HG02938 (cell line): Measurements from ENCODE around the gene NR3C1.

ENCODE experiments used
- ATAC-seq: cut with Tn5 transposase; IDR thresholded peaks from one replicate; pipeline ENCODE4 v1.9.1; 2021; ENCODE audit warnings: mild to moderate bottlenecking, moderate library complexity; ENCODE audit not compliant: unreplicated experiment

NR3C1 gene

DNA sequence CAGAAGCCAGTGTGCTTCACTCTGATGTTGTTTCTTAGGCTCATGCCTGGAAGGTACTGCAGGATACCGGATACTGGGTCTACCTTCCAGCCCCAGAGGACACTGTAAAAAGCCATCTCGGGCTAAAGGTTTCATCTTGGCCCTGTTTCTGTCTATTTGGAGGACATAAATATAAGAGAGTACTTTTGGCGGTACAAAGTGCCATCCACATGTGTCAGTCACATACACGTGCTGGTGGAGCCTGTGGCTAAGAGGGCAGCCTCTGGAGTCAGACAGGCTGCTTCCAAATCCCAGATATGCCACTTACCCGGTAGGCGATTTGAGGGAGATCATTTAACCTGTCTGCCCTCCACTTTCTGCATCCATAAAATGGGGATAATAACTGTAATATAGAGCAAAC, 160.4 kb downstream of the NR3C1 start:
- no peak for ATAC-seq

DNA sequence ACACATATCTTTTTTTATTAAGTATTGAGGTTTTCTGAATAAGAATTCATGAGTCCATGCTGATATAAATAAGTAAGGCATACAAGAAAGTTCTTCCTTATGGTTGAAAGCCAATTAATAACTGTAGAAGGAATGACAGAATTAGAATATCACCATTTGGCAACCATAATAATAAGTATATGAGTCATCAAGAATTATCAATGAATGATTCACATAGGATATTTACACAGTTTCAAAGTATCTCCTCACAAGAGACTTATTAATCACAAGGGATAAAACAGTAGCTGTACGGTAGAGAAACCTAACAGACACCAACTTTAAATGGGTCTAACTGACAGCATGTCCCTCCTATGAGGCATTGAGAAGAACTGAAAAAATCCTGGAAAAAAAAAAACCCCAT, 161.6 kb downstream of the NR3C1 start:
- ATAC-seq = no peak

DNA sequence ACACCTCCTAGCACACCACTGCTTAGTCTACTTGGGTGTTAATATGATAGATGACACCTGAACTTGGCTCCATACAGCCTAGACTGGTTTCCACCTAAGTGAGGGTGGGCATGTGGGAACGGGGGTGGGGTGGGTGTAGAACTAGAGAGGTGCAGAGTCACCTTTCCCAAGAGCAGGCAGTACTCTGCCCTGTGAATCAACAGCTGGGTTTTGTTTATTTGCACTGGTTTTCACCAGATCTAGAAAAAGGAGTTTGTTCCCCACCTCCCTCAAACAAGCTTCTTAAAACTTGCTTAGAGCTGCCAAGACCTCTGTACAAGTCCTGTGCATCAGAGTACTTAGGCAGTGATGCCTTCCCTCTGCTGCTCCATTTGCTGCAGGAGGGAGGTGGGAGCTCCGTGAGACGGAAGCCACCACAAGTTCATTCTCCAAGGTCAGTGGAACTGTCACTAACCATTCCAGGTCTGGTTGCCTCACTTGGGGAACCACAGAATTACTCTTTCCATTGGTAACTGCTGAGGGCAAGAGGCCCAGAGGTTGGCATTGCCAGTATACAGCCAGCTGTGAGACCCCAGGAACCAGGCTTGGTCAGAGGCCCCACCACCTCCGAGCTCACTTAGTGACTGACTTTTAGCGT, 163.5 kb downstream of the NR3C1 start:
- ATAC-seq = no peak

DNA sequence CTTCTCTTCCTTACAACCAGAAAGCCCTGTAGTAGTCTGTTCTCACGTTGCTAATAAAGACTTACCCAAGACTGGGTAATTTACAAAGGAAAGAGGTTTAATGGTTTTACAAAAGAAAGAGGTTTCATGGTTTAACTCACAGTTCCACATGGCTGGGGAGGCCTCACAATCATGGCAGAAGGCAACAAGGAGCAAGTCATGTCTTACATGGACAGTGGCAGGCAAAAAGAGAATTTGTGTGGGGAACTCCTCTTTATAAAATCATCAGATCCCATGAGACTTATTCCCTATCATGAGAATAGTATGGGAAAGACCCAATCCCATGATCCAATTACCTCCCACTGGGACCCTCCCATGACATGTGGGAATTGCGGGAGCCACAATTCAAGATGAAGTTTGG, 164.9 kb downstream of the NR3C1 start:
- ATAC-seq = no peak

DNA sequence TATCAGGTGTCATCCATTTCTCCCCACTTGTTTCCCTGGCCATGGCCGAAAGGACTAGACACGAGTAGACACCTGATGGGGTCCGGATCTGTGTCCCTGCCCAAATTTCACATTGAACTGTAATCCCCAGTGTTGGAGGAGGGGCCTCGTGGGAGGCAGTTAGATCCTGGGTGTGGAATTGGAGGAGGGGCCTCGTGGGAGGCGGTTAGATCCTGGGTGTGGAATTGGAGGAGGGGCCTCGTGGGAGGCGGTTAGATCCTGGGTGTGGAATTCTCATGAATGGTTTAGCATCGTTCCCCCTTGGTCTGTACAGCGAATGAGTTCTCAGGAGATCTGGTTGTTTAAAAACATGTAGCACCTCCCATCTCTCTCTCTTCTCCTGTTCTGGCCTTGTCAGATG, 165.8 kb downstream of the NR3C1 start:
- no peak for ATAC-seq

DNA sequence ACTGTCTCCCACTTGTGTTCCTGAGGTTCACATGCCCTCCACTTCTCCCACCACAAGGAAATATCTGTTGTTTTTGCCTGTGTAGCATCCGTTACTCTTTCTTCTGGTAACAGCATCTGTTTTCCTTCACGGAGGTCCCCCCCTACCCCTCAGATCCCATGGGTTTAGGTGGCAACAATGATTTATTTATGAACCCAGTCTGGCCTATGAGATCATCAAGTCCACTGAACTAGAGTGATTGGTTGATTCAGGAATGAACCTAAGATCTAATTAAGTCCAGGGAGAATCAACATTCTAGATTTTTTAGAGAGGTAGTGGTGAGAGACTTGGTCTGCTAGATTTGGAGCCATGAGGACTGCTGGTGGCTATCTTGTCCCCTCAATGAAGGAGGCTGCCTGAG, 166.8 kb downstream of the NR3C1 start:
- ATAC-seq = no peak

DNA sequence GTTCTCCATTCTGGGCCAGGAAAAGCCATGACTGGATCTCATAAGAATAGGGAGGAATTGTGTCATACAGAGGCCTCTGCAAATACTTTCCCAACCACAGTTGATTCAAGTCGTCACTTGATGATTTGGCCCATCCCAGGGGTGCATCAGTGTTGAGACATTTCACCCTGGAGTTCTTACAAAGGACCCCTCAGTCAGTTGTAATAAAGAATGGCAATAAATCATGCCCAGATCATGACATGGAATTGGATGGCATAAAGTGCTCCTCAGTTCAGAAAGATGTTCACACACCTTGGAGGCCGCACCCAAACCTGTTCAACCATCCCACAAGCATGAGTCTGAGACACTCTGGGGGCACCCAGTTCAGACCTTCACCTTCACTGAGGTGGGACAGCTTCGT, 168.1 kb downstream of the NR3C1 start:
- ATAC-seq = no peak

DNA sequence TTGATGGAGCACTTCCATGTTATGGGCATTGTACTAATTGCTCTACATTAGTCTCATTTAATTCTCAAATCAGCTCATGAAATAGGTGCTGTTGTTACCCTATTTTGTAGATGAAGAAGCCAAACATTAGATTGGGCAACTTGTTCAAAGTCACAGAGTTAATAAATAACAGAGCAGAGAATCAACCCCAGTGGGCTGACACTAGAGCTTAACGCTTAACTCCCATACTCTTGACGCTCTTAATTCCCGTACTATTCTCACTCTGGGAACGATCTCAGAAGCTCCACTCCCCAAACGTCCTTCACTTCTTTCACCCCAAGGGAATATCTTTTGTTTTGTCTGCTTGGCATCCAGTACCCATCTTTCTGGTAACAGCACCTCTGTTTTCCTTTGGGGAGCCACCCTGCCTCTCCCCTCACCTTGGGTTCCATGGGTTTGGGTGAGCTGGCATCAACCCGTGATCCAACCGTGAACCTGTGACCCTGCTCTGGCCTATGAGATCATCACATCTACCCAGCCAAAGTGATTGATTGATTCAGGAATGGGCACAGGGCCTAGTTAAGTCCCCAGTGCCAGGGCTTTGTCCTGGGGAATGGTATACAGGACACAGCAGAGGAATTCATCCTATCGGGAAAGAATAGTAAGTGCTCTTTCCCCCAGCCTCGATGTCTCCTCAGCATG, 169.2 kb downstream of the NR3C1 start:
- no peak for ATAC-seq

DNA sequence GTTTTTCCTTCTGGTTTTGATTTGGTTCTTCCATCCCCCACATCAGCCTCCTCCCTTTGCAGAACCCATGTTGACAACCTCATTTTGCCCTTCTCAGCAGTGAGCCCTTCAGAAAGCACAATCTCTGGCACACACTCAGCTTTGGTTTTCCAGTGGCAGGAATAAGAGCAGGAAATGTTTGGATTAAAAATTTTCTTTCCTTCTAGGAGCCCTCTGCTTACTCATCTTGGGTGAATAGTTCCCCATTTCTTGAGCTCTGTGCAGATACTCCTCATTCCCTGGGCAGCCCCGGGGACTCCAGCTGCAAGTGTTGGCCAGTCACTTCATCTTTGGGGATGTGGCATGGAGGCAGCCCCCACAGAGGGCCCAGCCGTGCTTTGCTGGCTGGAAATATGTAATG, 170.5 kb downstream of the NR3C1 start:
- no peak for ATAC-seq

DNA sequence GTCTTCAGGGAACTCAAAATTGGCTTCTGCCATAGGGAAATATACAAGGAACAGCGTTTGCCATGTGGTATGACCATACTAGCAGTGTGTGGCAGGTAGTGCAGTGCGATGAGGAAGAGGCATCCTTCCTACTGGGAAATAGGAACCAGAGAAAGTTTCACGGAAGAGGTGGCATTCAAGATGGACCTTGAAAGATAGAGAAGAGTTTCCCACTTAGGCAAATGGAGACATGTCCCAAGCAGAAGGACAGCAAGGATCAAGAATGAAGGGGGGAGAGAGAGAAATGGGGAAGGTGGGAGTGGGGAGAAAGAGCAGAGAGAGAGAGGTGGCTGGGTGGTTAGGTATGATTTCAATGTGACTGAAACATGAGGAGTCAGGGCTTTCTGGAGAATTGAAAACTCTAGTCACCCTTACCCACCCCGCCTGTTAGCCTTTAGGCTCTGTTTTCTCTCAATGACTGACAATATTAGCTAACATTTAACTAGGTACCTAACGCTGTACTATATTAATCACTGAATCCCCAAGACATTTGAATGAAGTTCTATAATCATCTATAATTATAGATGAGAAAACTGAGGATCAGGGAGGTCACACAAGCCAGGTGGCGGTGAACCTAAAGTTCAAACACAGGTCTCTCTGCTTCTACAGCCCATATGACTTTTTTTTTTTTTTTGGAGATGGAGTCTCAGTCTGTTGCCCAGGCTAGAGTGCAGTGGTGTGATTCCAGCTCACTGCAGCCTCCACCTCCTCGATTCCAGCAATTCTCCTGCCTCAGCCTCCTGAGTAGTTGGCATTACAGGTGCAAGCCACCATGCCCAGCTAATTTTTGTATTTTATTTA, 171.3 kb downstream of the NR3C1 start:
- ATAC-seq = peak; percentile 33

DNA sequence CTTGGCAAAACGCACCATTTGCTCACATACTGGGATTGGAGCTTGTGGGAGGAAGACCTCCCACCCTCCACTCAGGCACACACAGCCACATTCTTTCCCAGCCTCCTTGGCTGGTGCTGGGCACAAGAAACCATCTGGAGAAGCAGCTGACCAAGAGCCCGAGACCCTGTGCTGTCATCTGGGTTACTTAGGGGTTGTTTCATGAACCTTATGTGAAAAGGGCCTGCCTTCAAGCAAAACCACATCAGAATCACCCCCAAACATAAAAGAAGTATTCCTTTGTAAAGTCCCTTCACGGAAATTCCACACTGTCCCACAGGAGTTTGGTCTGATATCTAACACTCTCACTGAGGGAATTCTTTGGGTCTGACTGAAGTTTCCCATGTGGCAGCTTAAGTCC, 172.1 kb downstream of the NR3C1 start:
- ATAC-seq = no peak

DNA sequence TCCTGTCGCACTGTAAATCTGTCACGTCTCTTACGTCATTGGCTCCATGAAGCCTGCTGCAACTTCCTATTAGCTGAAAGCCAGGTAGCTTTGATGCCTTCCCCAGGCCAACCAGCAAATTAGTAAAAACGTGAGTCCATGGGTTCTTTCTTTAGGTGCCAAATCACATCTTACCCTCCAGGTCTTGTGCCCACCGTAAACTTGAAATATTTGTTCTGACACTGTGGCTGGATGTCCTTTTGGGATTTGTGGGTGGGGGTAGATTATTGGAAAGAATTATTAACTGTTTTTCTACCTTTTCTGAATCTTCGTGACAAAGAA, 172.8 kb downstream of the NR3C1 start:
- no peak for ATAC-seq

DNA sequence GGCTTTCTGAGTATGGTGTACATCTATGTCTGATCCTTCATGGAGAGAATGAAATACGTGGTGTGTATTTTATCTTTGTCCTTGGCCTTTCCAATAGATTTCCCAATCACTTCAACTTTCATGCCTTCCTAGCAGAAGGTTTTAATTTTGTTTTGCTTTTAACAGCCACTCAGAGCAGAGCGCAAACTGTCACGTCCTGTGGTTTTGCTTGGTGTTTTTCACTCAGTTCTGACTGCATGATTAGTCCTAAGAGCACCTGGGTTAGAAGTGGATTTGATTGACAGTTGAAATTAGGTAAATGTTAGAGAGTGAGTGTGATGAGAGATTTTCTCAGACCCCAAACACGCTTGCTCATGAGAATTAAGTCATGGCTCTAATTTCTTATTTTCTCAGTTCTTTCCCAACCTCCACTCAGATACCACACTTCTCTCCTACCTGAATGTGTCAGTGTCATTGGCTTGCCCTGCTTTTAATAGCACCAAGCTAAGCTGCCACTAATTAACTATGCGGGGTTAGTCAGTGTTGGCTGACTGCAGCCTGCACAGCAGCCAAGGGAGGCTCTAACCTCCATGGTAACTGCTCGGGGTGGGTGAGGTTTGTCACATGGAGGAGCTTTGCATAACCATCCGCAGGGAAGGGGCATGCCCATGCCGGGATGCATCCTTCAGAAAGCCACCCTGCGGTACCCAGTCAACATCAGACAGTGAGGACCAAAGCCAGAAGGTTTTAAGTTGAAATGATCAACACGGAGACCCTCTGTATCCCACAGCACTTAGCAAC, 173.4 kb downstream of the NR3C1 start:
- ATAC-seq = peak; percentile 89

DNA sequence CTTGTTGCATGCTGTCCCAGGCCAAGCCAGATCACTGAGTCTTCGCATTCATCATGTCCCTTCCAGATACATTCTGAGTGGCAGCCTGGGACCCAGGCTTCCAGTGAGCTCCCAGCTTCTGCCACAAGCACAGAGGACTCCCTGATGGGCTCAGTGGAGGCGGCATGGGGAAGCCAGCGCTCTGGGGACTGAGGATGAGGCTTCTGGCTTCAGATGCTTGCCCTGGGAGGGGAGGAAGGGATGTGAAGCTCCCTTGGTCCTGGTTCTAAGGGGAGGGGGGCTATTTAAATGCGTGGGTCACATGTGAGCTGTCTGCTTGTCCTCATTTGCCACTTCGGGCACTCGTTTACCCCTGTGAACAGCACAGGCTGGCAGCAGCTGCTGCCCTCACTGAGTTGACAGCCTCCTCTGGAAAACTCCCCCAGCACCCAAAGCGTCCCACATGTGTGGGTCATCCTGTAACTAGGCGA, 174.0 kb downstream of the NR3C1 start:
- peak; percentile 29 for ATAC-seq

DNA sequence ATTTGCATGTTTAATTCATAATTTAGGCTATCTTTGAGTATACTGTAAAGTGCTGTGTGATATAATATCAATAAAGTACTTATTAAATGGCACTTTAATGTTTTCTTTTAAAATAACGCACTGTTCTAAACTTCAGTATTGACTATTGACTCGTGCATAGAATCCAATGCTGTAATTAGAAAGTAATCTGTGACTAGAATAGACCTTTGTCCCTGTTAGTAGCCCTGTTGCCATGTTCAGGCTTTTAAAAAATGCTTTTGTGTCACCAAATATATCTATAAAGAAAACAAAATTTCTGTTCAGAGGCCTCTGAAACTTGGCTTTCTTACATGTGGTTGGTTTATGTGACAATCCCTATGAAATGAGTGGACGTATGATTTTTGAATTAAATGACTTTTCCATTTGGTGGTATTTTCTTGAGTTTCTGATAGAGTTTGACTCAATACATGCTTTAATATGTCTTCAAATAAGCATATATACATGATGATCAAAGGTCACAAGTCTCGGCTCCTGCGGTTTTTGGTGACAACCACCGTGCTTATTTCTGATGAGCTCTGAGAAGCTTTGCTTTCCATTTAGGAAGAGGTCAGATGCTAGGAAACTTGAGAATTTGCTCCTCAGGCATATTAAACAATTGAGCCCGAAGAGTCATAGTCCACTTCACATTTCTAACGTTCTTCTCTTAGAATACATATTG, 174.7 kb downstream of the NR3C1 start:
- no peak for ATAC-seq
